H1 (cell line): ENCODE measurements around the gene DNAH10. TPM values are rescaled to one million over a fixed set of nuclear protein-coding genes. Genes with fewer than 3 reads are reported as not detected.

ENCODE experiments used
- CTCF ChIP-seq, 3 experiments: IDR thresholded peaks; 1 replicate in 2 of 3; 2 replicates in 1 of 3; pipeline versions ENCODE4 v1.5.1 to v1.6.1; 2011; ENCODE audit warnings: low read length in 3 of 3, mild to moderate bottlenecking in 3 of 3, inconsistent platforms in 2 of 3, low read depth in 1 of 3, moderate library complexity in 1 of 3; ENCODE audit not compliant: insufficient read depth in 1 of 3; ENCODE audit errors: control extremely low read depth in 1 of 3
- KDM1A ChIP-seq: fragments of 200-600, 300-600 bp; sonication (generic); IDR thresholded peaks from 2 replicates; pipeline ENCODE4 v1.7.1; 2016; ENCODE audit warnings: mild to moderate bottlenecking, low read length, borderline replicate concordance
- RFX5 ChIP-seq: IDR thresholded peaks from 2 replicates; pipeline ENCODE4 v1.6.1; 2011; ENCODE audit warnings: low read depth, low read length, improper control_type of control experiment, borderline replicate concordance
- SRF ChIP-seq: IDR thresholded peaks from 2 replicates; pipeline ENCODE4 v1.6.1; 2011; ENCODE audit warnings: mild to moderate bottlenecking, low read depth, low read length, moderate library complexity
- USF2 ChIP-seq: IDR thresholded peaks from 2 replicates; pipeline ENCODE4 v1.6.1; 2011; ENCODE audit warnings: low read length, improper control_type of control experiment
- polyA plus RNA-seq, 7 experiments: library from polyadenylated mRNA; depleted of rRNA in 3 of 7; stranded (reverse) in 5 of 7; unstranded in 2 of 7; fragments of >200 nt in 5 of 7; fragments of 200-250 nt in 2 of 7; gene quantifications; 1 replicate in 5 of 7; 2 replicates in 1 of 7; 4 replicates in 1 of 7; pipeline versions ENCODE4 v1.2.1 to v1.2.3, GENCODE V29; 2011 to 2013; ENCODE audit warnings: missing spikeins in 2 of 7, mixed read lengths in 2 of 7
- total RNA-seq: library from RNA; stranded (reverse); fragmentation: NEBNext Ultra II Directional; extraction: Animal tissue kit (Norgen Biotek cat#: 25700); gene quantifications from 2 replicates; pipeline ENCODE4 v1.2.1, GENCODE V29; 2021

Gene DNAH10
- total and polyA plus RNA-seq, 2 of the 8 experiments (the other 6 are each of a cell fraction or from before 2014, with no cell fraction given): 0.02 to 0.24 TPM

- TF ChIP-seq USF2 (no peak), RFX5 (no peak), CTCF (IDR thresholded peaks at IDR 0.05; ENCODE audit: control extremely low read depth in 1 of 3, insufficient read depth in 1 of 3, low read depth in 1 of 3, low read length in 3 of 3) (no peak), SRF (no peak), KDM1A (no peak)
Measured at GRCh38 chr12:123976227-123976826, 214.2 kb downstream of the DNAH10 start (continued).
